ENCODE measurements around the gene C19orf12. TPM values are rescaled to one million over a fixed set of nuclear protein-coding genes. Genes with fewer than 3 reads are reported as not detected.

The C19orf12 gene
- total RNA-seq, 2 experiments from 2014 or later, result 7.7 TPM

DNA sequence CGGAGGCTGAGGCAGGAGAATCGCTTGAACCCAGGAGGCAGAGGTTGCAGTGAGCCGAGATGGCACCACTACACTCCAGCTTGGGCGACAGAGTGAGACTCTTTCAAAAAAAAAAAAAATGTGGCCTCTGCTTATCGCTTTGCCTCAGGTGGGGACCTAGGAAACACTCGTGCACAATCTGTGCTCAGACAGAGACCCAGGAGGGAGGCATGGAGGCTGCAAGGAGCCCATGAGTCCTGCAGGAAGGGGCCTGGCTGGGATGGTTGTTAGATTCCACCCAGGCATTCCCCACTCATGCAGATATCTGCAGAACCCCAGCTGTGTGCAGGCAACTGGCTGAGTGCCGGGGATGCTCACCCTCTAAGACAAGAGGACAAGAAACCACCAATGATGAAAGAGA lies 43.8 kb upstream of the C19orf12 start:
- Histone ChIP-seq H3K4me1 (ENCODE audit: insufficient read depth, low read length) (peaks cover 9% of the 10 kb centered on the region), H3K27me3 (ENCODE audit: control insufficient read depth in 1 of 2, insufficient read depth in 2 of 2, low read length in 2 of 2) (peaks cover 0 to 3% of the 10 kb centered on the region in 2 experiments), H3K4me3 (ENCODE audit: low read length) (no peak overlapping the region), H3K36me3 (ENCODE audit: insufficient read depth, low read length) (no peaks in the 10 kb centered on the region), H3K9me3 (ENCODE audit: control insufficient read depth in 1 of 2, insufficient read depth in 1 of 2, low read length in 2 of 2) (no peaks in the 10 kb centered on the region), H3K27ac (ENCODE audit: low read depth in 1 of 2, low read length in 2 of 2) (no peak overlapping the region)
- H3K4me1 Mint-ChIP-seq (ENCODE audit: low read depth), result no peaks in the 10 kb centered on the region
- H3K4me3 Mint-ChIP-seq, result no peak overlapping the region
- H3K27ac Mint-ChIP-seq, result no peak overlapping the region
- H3K27me3 Mint-ChIP-seq, result no peaks in the 10 kb centered on the region
- no peaks in the 10 kb centered on the region for H3K36me3 Mint-ChIP-seq (ENCODE audit: low read depth)
- ChIA-PET CTCF (interaction anchor here (1.3 kb wide), 1 partner anchor 10 kb away, joined by 4 read pairs; no protein-coding TSS in a partner anchor), POLR2A (no interaction called here)
- TF ChIP-seq, protein P1, sequence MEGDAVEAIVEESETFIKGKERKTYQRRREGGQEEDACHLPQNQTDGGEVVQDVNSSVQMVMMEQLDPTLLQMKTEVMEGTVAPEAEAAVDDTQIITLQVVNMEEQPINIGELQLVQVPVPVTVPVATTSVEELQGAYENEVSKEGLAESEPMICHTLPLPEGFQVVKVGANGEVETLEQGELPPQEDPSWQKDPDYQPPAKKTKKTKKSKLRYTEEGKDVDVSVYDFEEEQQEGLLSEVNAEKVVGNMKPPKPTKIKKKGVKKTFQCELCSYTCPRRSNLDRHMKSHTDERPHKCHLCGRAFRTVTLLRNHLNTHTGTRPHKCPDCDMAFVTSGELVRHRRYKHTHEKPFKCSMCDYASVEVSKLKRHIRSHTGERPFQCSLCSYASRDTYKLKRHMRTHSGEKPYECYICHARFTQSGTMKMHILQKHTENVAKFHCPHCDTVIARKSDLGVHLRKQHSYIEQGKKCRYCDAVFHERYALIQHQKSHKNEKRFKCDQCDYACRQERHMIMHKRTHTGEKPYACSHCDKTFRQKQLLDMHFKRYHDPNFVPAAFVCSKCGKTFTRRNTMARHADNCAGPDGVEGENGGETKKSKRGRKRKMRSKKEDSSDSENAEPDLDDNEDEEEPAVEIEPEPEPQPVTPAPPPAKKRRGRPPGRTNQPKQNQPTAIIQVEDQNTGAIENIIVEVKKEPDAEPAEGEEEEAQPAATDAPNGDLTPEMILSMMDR (IDR thresholded peaks at IDR 0.05), result no peak
- intact Hi-C loops (cut with DNase I, micrococcal nuclease), result no loop called here
- no peak for DNase-seq
- no peak for ATAC-seq (ENCODE audit: poor library complexity)
- no peaks in the 10 kb centered on the region for H3K9me3 Mint-ChIP-seq

DNA sequence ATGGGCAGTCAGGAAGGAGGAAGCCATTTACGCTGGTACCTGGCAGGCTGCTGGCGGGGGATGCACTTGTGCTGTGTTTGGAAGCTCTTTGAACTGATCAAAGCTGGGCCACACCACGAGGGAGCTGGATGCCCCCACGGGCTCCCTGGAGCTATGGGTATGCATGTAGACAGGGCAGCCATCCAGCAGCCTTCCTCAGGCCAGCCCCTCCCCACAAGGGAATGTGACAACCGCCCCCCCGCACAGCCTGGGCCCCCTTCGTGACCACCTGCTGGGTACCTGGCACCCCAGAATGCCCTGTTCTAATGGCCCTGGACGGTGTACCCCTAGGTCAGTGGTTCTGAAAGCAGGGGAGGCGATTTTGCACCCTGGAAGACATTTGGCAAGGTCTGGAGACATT lies 42.5 kb upstream of the C19orf12 start:
- Mint-ChIP-seq H3K27ac (no peak overlapping the region), H3K36me3 (ENCODE audit: low read depth) (no peaks in the 10 kb centered on the region), H3K9me3 (no peaks in the 10 kb centered on the region), H3K4me1 (ENCODE audit: low read depth) (no peaks in the 10 kb centered on the region), H3K4me3 (no peak overlapping the region), H3K27me3 (no peaks in the 10 kb centered on the region)
- Histone ChIP-seq H3K27me3 (ENCODE audit: control insufficient read depth in 1 of 2, insufficient read depth in 2 of 2, low read length in 2 of 2) (peaks cover 0 to 3% of the 10 kb centered on the region in 2 experiments), H3K9me3 (ENCODE audit: control insufficient read depth in 1 of 2, insufficient read depth in 1 of 2, low read length in 2 of 2) (no peaks in the 10 kb centered on the region), H3K27ac (ENCODE audit: low read depth in 1 of 2, low read length in 2 of 2) (no peak overlapping the region), H3K4me3 (ENCODE audit: low read length) (no peak overlapping the region), H3K4me1 (ENCODE audit: insufficient read depth, low read length) (peaks cover 9% of the 10 kb centered on the region), H3K36me3 (ENCODE audit: insufficient read depth, low read length) (no peaks in the 10 kb centered on the region)
- ChIA-PET CTCF (no interaction called here), POLR2A (no interaction called here)
- TF ChIP-seq, protein P1 (IDR thresholded peaks at IDR 0.05), result no peak
- no peak for ATAC-seq (ENCODE audit: poor library complexity)
- intact Hi-C loops (cut with DNase I, micrococcal nuclease), result no loop called here
- no peak for DNase-seq

DNA sequence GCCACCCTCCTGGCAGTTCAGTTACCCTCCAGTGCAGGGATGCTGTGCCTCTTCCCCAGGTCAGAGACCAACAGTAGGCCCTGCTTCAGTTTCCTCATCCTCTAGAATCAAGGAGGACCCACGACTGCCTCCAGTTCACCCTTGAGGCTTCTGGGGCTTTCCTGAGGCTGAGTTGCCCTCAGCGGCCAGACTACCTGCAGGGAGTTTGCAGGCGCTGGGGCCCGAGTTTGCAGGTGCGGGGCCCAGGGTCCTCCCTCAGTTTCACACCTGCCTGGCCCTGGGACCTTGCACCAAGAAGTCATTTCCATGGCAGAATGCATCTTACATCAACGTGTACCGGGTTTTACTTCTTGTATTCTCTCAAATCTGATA lies 38.9 kb upstream of the C19orf12 start:
- no peak for ATAC-seq (ENCODE audit: poor library complexity)
- H3K9me3 ChIP-seq (ENCODE audit: control insufficient read depth in 1 of 2, insufficient read depth in 1 of 2, low read length in 2 of 2), result no peaks in the 10 kb centered on the region
- TF ChIP-seq, protein P1 (IDR thresholded peaks at IDR 0.05), result no peak
- no peaks in the 10 kb centered on the region for H3K4me1 Mint-ChIP-seq (ENCODE audit: low read depth)
- no peaks in the 10 kb centered on the region for H3K36me3 ChIP-seq (ENCODE audit: insufficient read depth, low read length)
- no peak overlapping the region for H3K4me3 ChIP-seq (ENCODE audit: low read length)
- no peaks in the 10 kb centered on the region for H3K9me3 Mint-ChIP-seq
- H3K4me3 Mint-ChIP-seq, result no peak overlapping the region
- H3K4me1 ChIP-seq (ENCODE audit: insufficient read depth, low read length), result no peaks in the 10 kb centered on the region
- intact Hi-C loops (cut with DNase I, micrococcal nuclease), result no loop called here
- DNase-seq, result no peak
- POLR2A ChIA-PET, result no interaction called here
- H3K27ac Mint-ChIP-seq, result no peak overlapping the region
- H3K27me3 Mint-ChIP-seq, result no peaks in the 10 kb centered on the region
- H3K27me3 ChIP-seq (ENCODE audit: control insufficient read depth in 1 of 2, insufficient read depth in 2 of 2, low read length in 2 of 2), result no peaks in the 10 kb centered on the region
- H3K36me3 Mint-ChIP-seq (ENCODE audit: low read depth), result no peaks in the 10 kb centered on the region
- H3K27ac ChIP-seq (ENCODE audit: low read depth in 1 of 2, low read length in 2 of 2), result no peak overlapping the region
- CTCF ChIA-PET, result no interaction called here

All from CD4-positive, alpha-beta T cell (primary cell).